OCI-LY1 (cell line): ENCODE results near the gene RPP38.

Source experiments
- H2AFZ ChIP-seq: fragments of 200-600 bp; sonication (generic), shearing (Covaris generic); 2 replicates; pipeline ENCODE4 v1.6.0; 2014; ENCODE audit warnings: antibody characterized with exemption, mild to moderate bottlenecking, low read length
- H3F3A ChIP-seq: fragments of 200-600 bp; sonication (generic), shearing (Covaris generic); 2 replicates; pipeline ENCODE4 v1.6.0; 2014; ENCODE audit warnings: mild to moderate bottlenecking, antibody characterized with exemption, low read length, moderate library complexity; ENCODE audit not compliant: insufficient read depth
- H3K27ac ChIP-seq: fragments of 200-600 bp; sonication (generic); 2 replicates; pipeline ENCODE4 v1.5.1; 2014; ENCODE audit warnings: low read length, mixed run types, mild to moderate bottlenecking, low read depth; ENCODE audit not compliant: poor library complexity, severe bottlenecking
- H3K27me3 ChIP-seq: fragments of 200-600 bp; sonication (generic); 2 replicates; pipeline ENCODE4 v1.6.0; 2014; ENCODE audit warnings: antibody characterized with exemption, mild to moderate bottlenecking, low read length, moderate library complexity; ENCODE audit not compliant: insufficient read depth
- H3K36me3 ChIP-seq: fragments of 200-600 bp; sonication (generic); 2 replicates; pipeline ENCODE4 v1.6.1; 2014; ENCODE audit warnings: mild to moderate bottlenecking, antibody characterized with exemption, low read length, moderate library complexity, mixed read lengths; ENCODE audit not compliant: insufficient read depth
- H3K4me1 ChIP-seq: fragments of 200-600 bp; sonication (generic); 2 replicates; pipeline ENCODE4 v1.5.1; 2014; ENCODE audit warnings: mild to moderate bottlenecking, low read length, moderate library complexity; ENCODE audit not compliant: insufficient read depth, severe bottlenecking
- H3K4me2 ChIP-seq: fragments of 200-600 bp; sonication (generic), shearing (Covaris generic); 2 replicates; pipeline ENCODE4 v1.6.1; 2014; ENCODE audit warnings: low read length
- H3K4me3 ChIP-seq: fragments of 200-600 bp; sonication (generic); 2 replicates; pipeline ENCODE4 v1.5.1; 2014; ENCODE audit warnings: low read length, low read depth, mild to moderate bottlenecking, mixed read lengths; ENCODE audit not compliant: poor library complexity, severe bottlenecking
- H3K79me2 ChIP-seq: fragments of 200-600 bp; shearing (Covaris generic); 2 replicates; pipeline ENCODE4 v1.6.1; 2016; ENCODE audit warnings: mixed run types, low read length, mixed read lengths; ENCODE audit not compliant: insufficient read depth
- H3K9ac ChIP-seq: fragments of 200-600 bp; sonication (generic), shearing (Covaris generic); 2 replicates; pipeline ENCODE4 v1.6.1; 2014; ENCODE audit warnings: mild to moderate bottlenecking, low read length, mixed read lengths
- H3K9me2 ChIP-seq: fragments of 200-600 bp; sonication (generic), shearing (Covaris generic); 2 replicates; pipeline ENCODE4 v1.6.1; 2014; ENCODE audit warnings: low read depth, mild to moderate bottlenecking, low read length, mixed read lengths
- H3K9me3 ChIP-seq: fragments of 200-600 bp; shearing (Covaris generic); 2 replicates; pipeline ENCODE4 v1.6.1; 2014; ENCODE audit warnings: low read length, mixed read lengths
- H4K20me1 ChIP-seq: fragments of 200-600 bp; sonication (generic), shearing (Covaris generic); 2 replicates; pipeline ENCODE4 v1.6.0; 2016; ENCODE audit warnings: mild to moderate bottlenecking, low read length; ENCODE audit not compliant: insufficient read depth
- CTCF ChIP-seq: fragments of 200-600 bp; sonication (generic), shearing (Covaris generic); IDR thresholded peaks from 2 replicates; pipeline ENCODE4 v1.5.1; 2017; ENCODE audit warnings: mild to moderate bottlenecking, antibody characterized with exemption, low read length, moderate library complexity, mixed read lengths
- EZH2 ChIP-seq: fragments of 200-600 bp; sonication (generic), shearing (Covaris generic); IDR thresholded peaks from 2 replicates; pipeline ENCODE4 v1.8.0; 2017; ENCODE audit warnings: borderline replicate concordance, mixed run types, mild to moderate bottlenecking, antibody characterized with exemption, low read length, moderate library complexity, mixed read lengths

RPP38 gene

GRCh38 chr10:15112657-15113056, 15.5 kb downstream of the RPP38 start:
- no peaks in the 10 kb centered on the region for H3K79me2 ChIP-seq

GRCh38 chr10:15113766-15114165, 16.6 kb downstream of the RPP38 start:
- H3K4me2 ChIP-seq = no peak overlapping the region
- H3F3A ChIP-seq = no peaks in the 10 kb centered on the region
- no peaks in the 10 kb centered on the region for H3K9me2 ChIP-seq
- H3K27me3 ChIP-seq = no peaks in the 10 kb centered on the region
- H2AFZ ChIP-seq = no peak overlapping the region
- no peak overlapping the region for H3K9ac ChIP-seq
- H3K27ac ChIP-seq = no peak overlapping the region
- no peaks in the 10 kb centered on the region for H3K4me1 ChIP-seq
- TF ChIP-seq EZH2 = no peak
- TF ChIP-seq CTCF = no peak
- no peaks in the 10 kb centered on the region; the same call in 1 of the 2 replicates for H3K36me3 ChIP-seq
- H3K4me3 ChIP-seq = no peak overlapping the region
- no peaks in the 10 kb centered on the region for H3K79me2 ChIP-seq
- no peaks in the 10 kb centered on the region for H3K9me3 ChIP-seq
- no peaks in the 10 kb centered on the region for H4K20me1 ChIP-seq

More at GRCh38 chr10:15112657-15113056, 15.5 kb downstream of the RPP38 start:
- Histone ChIP-seq H3F3A (no peaks in the 10 kb centered on the region), H3K36me3 (no peaks in the 10 kb centered on the region; the same call in 1 of the 2 replicates), H3K9me3 (no peaks in the 10 kb centered on the region), H3K9me2 (no peaks in the 10 kb centered on the region), H4K20me1 (no peaks in the 10 kb centered on the region), H2AFZ (no peak overlapping the region), H3K27ac (no peak overlapping the region), H3K4me3 (no peak overlapping the region), H3K4me1 (no peaks in the 10 kb centered on the region), H3K27me3 (no peaks in the 10 kb centered on the region), H3K9ac (no peak overlapping the region), H3K4me2 (no peak overlapping the region)
- TF ChIP-seq EZH2 = no peak
- TF ChIP-seq CTCF = no peak

GRCh38 chr10:15116225-15116624, 19.1 kb downstream of the RPP38 start:
- Histone ChIP-seq H3K27ac (no peak overlapping the region), H3K79me2 (no peaks in the 10 kb centered on the region), H2AFZ (no peak overlapping the region), H3K4me2 (no peak overlapping the region), H3F3A (no peaks in the 10 kb centered on the region), H4K20me1 (no peaks in the 10 kb centered on the region), H3K4me1 (no peaks in the 10 kb centered on the region), H3K9ac (no peak overlapping the region), H3K36me3 (no peaks in the 10 kb centered on the region; the same call in 1 of the 2 replicates), H3K9me2 (no peaks in the 10 kb centered on the region), H3K9me3 (no peaks in the 10 kb centered on the region), H3K27me3 (no peaks in the 10 kb centered on the region), H3K4me3 (no peak overlapping the region)
- TF ChIP-seq EZH2 (no peak), CTCF (no peak)
